ENCODE results near the gene THSD4.
"Not testable (repeated sequence)": the region's sequence is repeated elsewhere in the genome, so short reads cannot be mapped to it uniquely, and the experiment has no call there.

THSD4 gene

GRCh38 chr15:71312731-71313460 lies 197.6 kb downstream of the THSD4 start:
- Histone ChIP-seq H3K36me3 (replicated peaks) (no peaks in the 10 kb centered on the region), H3K9me3 (peaks cover 3% of the 10 kb centered on the region), H3K27me3 (ENCODE audit: low read depth) (no peaks in the 10 kb centered on the region), H3K4me1 (no peaks in the 10 kb centered on the region), H3K4me3 (no peak overlapping the region)
- DNase-seq (ENCODE audit: low spot score in 2 of 2), result no peak
- in situ Hi-C loops (cut with MboI; ENCODE audit: low sequenced_read_pairs), result no loop called here

- H3K4me3 ChIP-seq, result no peak overlapping the region
- in situ Hi-C loops (cut with MboI; ENCODE audit: low sequenced_read_pairs), result no loop called here
- peak in 1 of 2 experiments; percentile 37 for DNase-seq (ENCODE audit: low spot score in 2 of 2)
- H3K36me3 ChIP-seq (replicated peaks), result no peaks in the 10 kb centered on the region
- H3K9me3 ChIP-seq, result peaks cover 3% of the 10 kb centered on the region; the same call in 1 of the 2 replicates
- no peaks in the 10 kb centered on the region for H3K27me3 ChIP-seq (ENCODE audit: low read depth)
- no peaks in the 10 kb centered on the region for H3K4me1 ChIP-seq
Measured at GRCh38 chr15:71313806-71314205, 198.5 kb downstream of the THSD4 start.

GRCh38 chr15:71314956-71315537 lies 199.8 kb downstream of the THSD4 start:
- H3K27me3 ChIP-seq (ENCODE audit: low read depth), result no peaks in the 10 kb centered on the region
- in situ Hi-C loops (cut with MboI; ENCODE audit: low sequenced_read_pairs), result no loop called here

GRCh38 chr15:71316911-71317310 lies 201.6 kb downstream of the THSD4 start:
- H3K27me3 ChIP-seq (ENCODE audit: low read depth), result no peaks in the 10 kb centered on the region
- DNase-seq (ENCODE audit: low spot score in 2 of 2), result no peak
- H3K4me1 ChIP-seq, result no peaks in the 10 kb centered on the region
- in situ Hi-C loops (cut with MboI; ENCODE audit: low sequenced_read_pairs), result no loop called here
- no peaks in the 10 kb centered on the region for H3K36me3 ChIP-seq (replicated peaks)
- H3K4me3 ChIP-seq, result no peak overlapping the region
- H3K9me3 ChIP-seq, result peaks cover 2% of the 10 kb centered on the region; the same call in 1 of the 2 replicates

More at GRCh38 chr15:71314956-71315537, 199.8 kb downstream of the THSD4 start:
- Histone ChIP-seq H3K9me3 (peaks cover 3% of the 10 kb centered on the region; the same call in 1 of the 2 replicates), H3K36me3 (replicated peaks) (no peaks in the 10 kb centered on the region), H3K4me3 (no peak overlapping the region), H3K4me1 (no peaks in the 10 kb centered on the region)
- no peak for DNase-seq (ENCODE audit: low spot score in 2 of 2)

- DNase-seq (ENCODE audit: low spot score in 2 of 2); H3K36me3 ChIP-seq (replicated peaks); H3K27me3 ChIP-seq (ENCODE audit: low read depth); H3K4me1 ChIP-seq; H3K9me3 ChIP-seq; in situ Hi-C loops (cut with MboI; ENCODE audit: low sequenced_read_pairs); H3K4me3 ChIP-seq: not testable (repeated sequence)
Measured at GRCh38 chr15:71319424-71319823, 204.2 kb downstream of the THSD4 start.

- Histone ChIP-seq H3K4me1 (no peaks in the 10 kb centered on the region), H3K27me3 (ENCODE audit: low read depth) (no peaks in the 10 kb centered on the region), H3K4me3 (no peak overlapping the region), H3K36me3 (replicated peaks) (no peaks in the 10 kb centered on the region), H3K9me3 (no peaks in the 10 kb centered on the region)
- in situ Hi-C loops (cut with MboI; ENCODE audit: low sequenced_read_pairs), result no loop called here
- DNase-seq (ENCODE audit: low spot score in 2 of 2), result no peak
Measured at GRCh38 chr15:71319935-71320334, 204.7 kb downstream of the THSD4 start.

- Histone ChIP-seq H3K4me1 (no peaks in the 10 kb centered on the region), H3K36me3 (replicated peaks) (no peaks in the 10 kb centered on the region), H3K27me3 (ENCODE audit: low read depth) (no peaks in the 10 kb centered on the region), H3K9me3 (no peaks in the 10 kb centered on the region), H3K4me3 (no peak overlapping the region)
- in situ Hi-C loops (cut with MboI; ENCODE audit: low sequenced_read_pairs), result no loop called here
- no peak for DNase-seq (ENCODE audit: low spot score in 2 of 2)
Measured at GRCh38 chr15:71323082-71323481, 207.8 kb downstream of the THSD4 start.

GRCh38 chr15:71323584-71323983 lies 208.3 kb downstream of the THSD4 start:
- H3K4me3 ChIP-seq, result no peak overlapping the region
- H3K36me3 ChIP-seq (replicated peaks), result no peaks in the 10 kb centered on the region
- DNase-seq (ENCODE audit: low spot score in 2 of 2), result no peak
- in situ Hi-C loops (cut with MboI; ENCODE audit: low sequenced_read_pairs), result no loop called here
- no peaks in the 10 kb centered on the region for H3K9me3 ChIP-seq
- H3K4me1 ChIP-seq, result no peaks in the 10 kb centered on the region
- no peaks in the 10 kb centered on the region for H3K27me3 ChIP-seq (ENCODE audit: low read depth)

GRCh38 chr15:71325481-71325880 lies 210.2 kb downstream of the THSD4 start:
- no peak overlapping the region for H3K4me3 ChIP-seq
- in situ Hi-C loops (cut with MboI; ENCODE audit: low sequenced_read_pairs), result no loop called here
- H3K36me3 ChIP-seq (replicated peaks), result no peaks in the 10 kb centered on the region
- DNase-seq (ENCODE audit: low spot score in 2 of 2), result no peak
- H3K27me3 ChIP-seq (ENCODE audit: low read depth), result no peaks in the 10 kb centered on the region
- H3K9me3 ChIP-seq, result no peaks in the 10 kb centered on the region
- peaks cover 3% of the 10 kb centered on the region; the same call in 1 of the 2 replicates for H3K4me1 ChIP-seq

GRCh38 chr15:71328453-71328852 lies 213.2 kb downstream of the THSD4 start:
- Histone ChIP-seq H3K36me3 (replicated peaks) (no peaks in the 10 kb centered on the region), H3K4me1 (peaks cover 12% of the 10 kb centered on the region; the same call in 1 of the 2 replicates), H3K27me3 (ENCODE audit: low read depth) (no peaks in the 10 kb centered on the region), H3K9me3 (no peaks in the 10 kb centered on the region), H3K4me3 (no peak overlapping the region)
- in situ Hi-C loops (cut with MboI; ENCODE audit: low sequenced_read_pairs), result no loop called here
- no peak for DNase-seq (ENCODE audit: low spot score in 2 of 2)

GRCh38 chr15:71329041-71329440 lies 213.8 kb downstream of the THSD4 start:
- no peak for DNase-seq (ENCODE audit: low spot score in 2 of 2)
- no peaks in the 10 kb centered on the region for H3K36me3 ChIP-seq (replicated peaks)
- peaks cover 12% of the 10 kb centered on the region; the same call in 1 of the 2 replicates for H3K4me1 ChIP-seq
- in situ Hi-C loops (cut with MboI; ENCODE audit: low sequenced_read_pairs), result no loop called here
- H3K27me3 ChIP-seq (ENCODE audit: low read depth), result no peaks in the 10 kb centered on the region
- H3K9me3 ChIP-seq, result no peaks in the 10 kb centered on the region
- H3K4me3 ChIP-seq, result no peak overlapping the region

- in situ Hi-C loops (cut with MboI; ENCODE audit: low sequenced_read_pairs), result no loop called here
- Histone ChIP-seq H3K4me3 (no peak overlapping the region), H3K36me3 (replicated peaks) (no peaks in the 10 kb centered on the region), H3K9me3 (no peaks in the 10 kb centered on the region), H3K27me3 (ENCODE audit: low read depth) (no peaks in the 10 kb centered on the region), H3K4me1 (peaks cover 12% of the 10 kb centered on the region; the same call in 1 of the 2 replicates)
- no peak for DNase-seq (ENCODE audit: low spot score in 2 of 2)
Measured at GRCh38 chr15:71329497-71330260, 214.4 kb downstream of the THSD4 start.

- H3K4me1 ChIP-seq, result peaks cover 12% of the 10 kb centered on the region; the same call in 1 of the 2 replicates
- no peaks in the 10 kb centered on the region for H3K27me3 ChIP-seq (ENCODE audit: low read depth)
- no peak for DNase-seq (ENCODE audit: low spot score in 2 of 2)
- no peaks in the 10 kb centered on the region for H3K9me3 ChIP-seq
- no peak overlapping the region for H3K4me3 ChIP-seq
- in situ Hi-C loops (cut with MboI; ENCODE audit: low sequenced_read_pairs), result no loop called here
- H3K36me3 ChIP-seq (replicated peaks), result no peaks in the 10 kb centered on the region
Measured at GRCh38 chr15:71330638-71331162, 215.4 kb downstream of the THSD4 start.

GRCh38 chr15:71331173-71331572 lies 215.9 kb downstream of the THSD4 start:
- Histone ChIP-seq H3K9me3 (no peaks in the 10 kb centered on the region), H3K36me3 (replicated peaks) (no peaks in the 10 kb centered on the region), H3K4me1 (peaks cover 12% of the 10 kb centered on the region; the same call in 1 of the 2 replicates), H3K4me3 (no peak overlapping the region), H3K27me3 (ENCODE audit: low read depth) (no peaks in the 10 kb centered on the region)
- DNase-seq (ENCODE audit: low spot score in 2 of 2), result no peak
- in situ Hi-C loops (cut with MboI; ENCODE audit: low sequenced_read_pairs), result no loop called here

Data from HAP-1 (cell line).